NCI-H748 treated with DMSO at 0.1 percent for 48 hours (cell line): ENCODE measurements around the gene GAPVD1.

Experiments used
- DNase-seq: peaks from one replicate; lab custom pipeline; 2025; lab: John Stamatoyannopoulos, UW

The GAPVD1 gene

DNA sequence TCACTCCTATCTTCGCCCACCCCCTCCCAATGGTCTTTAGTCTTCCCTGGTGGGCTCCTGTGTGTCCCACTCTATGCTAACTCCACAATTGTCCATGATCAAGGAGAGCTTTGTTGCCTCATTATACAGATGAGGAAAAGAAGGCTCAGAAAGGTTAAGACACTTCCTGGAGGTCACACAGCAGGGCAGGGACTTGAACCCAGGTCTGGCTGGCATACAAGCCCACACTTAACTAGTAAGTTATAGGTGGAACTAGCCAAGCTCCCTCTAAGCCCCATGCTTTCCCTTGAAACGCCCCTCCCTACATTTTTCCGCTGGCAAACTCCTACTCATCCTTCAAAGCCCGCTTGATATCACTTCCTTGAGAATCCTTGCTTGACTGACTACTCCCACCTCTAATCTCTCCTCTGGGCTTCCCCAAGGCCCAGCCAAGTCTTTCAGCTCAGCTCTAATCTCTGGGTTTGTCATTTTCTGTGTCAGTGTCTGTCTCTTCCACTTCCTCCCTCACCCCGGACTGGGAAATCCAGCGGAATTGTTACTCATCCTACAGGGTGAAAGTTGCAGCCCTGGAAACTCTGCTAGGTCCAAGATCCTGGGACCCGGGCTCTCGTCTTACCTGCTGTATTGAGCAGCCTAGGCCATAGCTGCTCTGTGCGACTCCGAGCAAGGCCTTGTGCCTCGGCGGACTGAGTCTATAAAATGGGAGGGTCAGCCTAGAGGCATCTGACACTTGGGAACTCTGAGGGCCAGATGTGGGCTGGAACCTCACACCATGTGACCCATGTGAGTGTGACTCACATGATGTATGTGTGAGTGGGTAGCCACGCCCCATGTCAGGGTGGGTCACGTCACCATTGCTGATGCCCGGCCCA lies 144.5 kb downstream of the GAPVD1 start:
- no peak for DNase-seq

DNA sequence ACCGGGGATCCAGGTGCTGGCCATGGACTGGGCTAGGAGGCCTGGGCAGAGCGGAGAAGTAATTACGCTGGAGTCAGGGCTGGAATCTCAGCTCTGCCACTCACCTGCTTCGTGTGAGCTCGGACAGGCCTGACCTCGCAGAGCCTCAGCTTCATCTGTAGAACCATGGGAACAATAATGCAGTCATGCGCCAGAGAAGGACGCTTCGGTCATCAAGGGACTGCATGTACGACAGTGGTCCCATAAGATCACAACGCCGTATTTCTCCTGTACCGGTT lies 145.1 kb downstream of the GAPVD1 start:
- no peak for DNase-seq

DNA sequence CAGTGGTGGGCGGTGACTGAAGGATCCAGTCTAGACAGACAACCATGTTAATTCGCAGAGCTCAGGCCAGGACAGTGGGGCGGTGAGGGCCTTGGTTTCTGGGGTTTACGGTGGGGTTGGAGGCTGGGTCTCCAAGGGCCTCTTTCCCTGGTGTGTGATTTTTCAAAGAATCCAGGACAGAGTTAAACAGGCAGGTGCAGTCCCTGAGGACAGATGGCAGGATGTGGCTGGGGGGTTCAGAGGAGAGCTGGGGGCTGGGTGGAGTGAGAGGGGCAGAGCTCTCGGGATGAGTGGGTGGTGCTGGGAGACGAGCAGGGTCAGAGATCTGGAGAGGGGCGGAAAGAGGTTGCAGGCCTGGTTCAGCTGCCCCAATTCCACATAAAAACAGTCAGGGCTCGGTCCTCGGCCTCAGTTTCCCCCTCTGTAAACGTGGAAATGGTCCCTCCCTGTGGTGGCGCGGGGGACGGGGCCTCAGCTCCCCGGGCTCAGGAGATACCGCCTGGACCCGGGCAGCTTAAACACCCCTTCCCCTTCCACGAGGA lies 145.9 kb downstream of the GAPVD1 start:
- DNase-seq, result no peak

DNA sequence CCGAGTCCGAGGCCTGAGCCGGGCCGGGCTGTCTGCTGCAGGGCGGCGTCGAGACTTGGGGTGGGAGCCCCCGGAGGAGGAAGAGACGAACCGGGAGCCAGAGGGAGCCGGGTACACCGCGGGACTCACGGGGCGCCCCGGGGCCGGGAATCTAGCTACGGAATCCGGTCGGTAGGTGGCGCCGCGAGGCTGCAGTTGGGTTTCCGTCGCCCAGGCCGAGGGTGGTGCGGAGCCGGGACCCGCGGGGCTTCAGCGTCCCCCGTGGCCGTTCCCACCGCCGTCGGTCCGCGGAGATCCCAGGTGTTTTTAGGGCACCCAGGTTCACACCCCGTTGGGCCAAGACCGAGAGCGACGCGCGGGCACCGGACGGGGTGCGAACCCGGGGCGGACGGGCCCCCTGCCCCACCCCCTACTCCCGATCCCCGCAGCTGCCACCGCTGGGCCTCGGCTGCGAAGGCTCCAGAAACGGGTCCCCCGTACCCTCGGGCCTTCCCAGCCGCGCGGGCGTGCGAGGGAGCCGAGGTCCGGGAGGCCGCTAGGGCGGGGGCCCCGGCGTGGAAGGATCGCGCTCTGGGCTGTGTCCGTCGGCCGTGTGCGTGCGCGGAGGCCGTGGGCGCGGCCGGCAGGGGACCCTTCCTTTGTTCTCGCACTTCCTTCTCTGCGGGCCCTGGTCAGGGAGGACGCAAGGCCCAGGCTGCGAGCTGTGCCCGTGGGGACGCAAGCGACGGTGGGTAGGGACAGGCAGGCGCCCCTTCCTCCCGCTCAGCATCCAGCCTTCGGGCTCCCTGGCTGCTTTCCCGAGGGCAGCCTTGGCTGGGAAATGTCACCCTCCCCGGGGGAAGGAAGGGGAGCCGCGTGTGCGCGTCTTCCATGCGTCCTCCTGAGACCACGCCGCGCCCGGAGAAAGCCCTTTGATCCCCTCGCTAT lies 146.6 kb downstream of the GAPVD1 start:
- peak; percentile 24 for DNase-seq

DNA sequence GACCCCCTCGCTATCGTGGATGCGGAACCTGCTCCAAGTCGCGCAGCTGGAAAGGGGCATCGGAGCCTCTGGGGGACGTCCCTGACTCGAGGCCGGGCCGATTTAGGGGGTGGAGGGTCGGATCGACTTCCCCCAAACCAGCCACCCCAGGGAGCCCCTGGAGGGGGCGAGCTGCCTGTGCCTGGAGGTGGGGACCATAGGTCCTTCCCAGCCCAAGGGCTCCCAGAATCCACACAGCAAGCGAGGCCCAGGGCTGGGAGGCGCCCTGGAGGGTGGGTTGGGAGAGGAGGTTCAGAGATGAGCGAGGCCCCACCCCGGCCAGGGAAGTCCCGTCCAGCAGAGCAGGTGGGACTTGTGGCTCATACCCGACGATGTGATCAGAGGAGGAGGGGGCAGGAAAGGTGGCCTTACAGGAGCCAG lies 147.6 kb downstream of the GAPVD1 start:
- DNase-seq, result no peak

DNA sequence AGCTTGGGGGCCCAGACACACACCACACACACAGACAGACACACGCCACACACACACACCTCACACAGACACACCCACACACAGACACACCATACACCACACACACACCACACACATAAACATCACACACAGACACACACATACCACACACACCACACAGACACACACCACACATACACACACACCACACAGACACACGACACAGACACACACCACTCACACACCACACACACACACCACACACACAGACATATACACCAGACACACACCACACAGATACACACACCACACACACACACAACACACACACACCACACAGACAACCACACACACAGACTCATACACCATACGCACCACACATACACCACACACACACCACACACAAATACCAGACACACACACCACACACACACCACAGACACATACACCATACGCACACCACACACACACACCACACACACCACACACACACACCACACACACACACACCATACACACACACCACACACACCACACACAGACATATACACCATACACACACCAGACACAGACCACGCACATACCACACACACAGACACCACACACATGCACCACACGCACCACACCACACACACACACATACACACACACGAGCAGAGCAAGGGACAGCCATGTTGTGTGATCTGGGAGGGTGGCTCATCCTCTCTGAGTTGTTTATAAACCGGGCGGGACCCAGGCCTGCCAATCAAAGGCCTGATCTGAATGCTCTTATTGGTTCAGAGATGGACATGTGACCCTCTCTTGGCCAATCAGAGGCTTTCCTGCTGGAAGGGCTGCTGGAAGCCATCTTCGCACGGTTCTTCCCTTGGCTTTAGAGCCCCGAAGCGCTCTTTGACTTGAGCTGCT lies 148.3 kb downstream of the GAPVD1 start:
- DNase-seq, result no peak

DNA sequence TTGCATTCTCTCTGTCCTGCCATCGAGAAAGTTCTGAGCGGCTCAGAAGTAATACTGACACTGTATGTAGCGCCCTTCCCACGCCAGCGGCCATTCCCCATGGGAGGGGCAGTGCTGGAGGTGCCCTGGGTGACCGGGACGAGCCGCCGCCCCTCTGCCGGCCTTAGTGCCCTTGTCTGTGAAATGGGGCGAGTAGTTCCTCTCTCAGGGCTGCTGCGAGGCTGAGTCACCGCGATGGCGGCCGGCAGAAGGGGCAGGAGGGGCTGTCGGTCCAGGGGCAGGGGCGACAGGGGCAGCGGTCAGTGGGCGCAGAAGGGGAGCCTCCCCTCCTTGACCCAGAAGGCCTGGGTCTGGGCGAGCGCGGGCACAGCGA lies 148.9 kb downstream of the GAPVD1 start:
- DNase-seq, result no peak

DNA sequence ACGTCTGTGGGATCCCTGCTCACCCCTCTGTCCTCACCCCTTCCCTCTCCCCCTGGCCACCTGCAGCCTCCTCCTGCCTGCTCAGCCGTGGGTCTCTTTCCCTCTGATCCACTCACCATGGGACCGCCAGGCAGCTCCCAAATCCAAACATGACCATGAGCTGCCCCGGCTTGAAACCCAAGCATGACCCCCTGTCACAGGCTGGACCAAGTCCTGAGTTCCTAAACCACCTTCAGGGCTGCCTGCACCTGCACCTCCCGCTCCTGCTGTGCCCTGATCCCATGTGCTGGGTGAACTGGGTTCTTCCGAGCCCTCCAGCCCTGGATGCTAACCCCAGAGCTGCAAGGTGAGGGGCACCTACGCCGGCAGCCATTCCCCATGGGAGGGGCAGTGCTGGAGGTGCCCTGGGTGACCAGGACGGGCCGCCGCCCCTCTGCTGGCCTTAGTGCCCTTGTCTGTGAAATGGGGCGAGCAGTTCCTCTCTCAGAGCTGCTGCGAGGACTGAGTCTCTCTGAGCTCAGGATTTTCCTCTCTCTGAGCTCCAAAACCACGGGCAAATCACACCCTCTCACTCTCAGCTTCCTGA lies 149.6 kb downstream of the GAPVD1 start:
- no peak for DNase-seq

DNA sequence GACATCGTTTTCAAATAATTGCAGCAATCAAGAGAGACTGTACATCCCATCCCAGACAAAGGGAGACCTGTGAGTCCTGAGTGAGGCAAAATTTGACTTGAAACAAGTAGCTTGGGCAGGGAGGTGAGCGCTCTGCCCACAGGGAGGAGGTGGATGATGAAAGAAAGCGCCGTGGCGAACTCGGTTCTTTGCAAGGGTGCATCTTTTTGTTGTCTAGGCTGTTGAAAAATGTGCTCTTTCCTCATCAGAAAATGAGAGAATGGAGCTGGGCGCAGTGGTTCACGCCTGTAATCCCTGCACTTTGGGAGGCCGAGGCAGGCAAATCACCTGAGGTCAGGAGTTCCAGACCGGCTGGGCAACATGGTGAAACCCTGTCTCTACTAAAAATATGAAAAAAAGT lies 150.5 kb downstream of the GAPVD1 start:
- DNase-seq, result no peak

DNA sequence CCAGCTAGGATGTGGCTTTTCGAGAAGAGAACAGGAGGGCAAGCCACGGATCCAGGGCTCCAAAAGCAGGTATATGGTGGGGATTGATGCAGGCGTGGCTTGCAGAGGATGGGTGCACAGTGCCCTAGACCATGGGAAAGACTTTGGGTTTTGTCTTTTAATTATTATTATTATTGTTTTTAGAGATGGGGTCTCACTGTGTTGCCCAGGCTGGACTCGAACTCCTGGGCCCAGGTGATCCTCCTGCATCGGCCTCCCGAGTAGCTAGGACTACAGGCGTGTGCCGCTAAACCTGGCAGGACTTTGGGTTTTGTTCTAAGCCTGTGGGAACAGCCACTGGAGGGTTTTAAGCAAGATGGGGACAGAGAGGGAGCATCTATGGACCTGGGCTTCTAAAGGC lies 152.0 kb downstream of the GAPVD1 start:
- no peak for DNase-seq

DNA sequence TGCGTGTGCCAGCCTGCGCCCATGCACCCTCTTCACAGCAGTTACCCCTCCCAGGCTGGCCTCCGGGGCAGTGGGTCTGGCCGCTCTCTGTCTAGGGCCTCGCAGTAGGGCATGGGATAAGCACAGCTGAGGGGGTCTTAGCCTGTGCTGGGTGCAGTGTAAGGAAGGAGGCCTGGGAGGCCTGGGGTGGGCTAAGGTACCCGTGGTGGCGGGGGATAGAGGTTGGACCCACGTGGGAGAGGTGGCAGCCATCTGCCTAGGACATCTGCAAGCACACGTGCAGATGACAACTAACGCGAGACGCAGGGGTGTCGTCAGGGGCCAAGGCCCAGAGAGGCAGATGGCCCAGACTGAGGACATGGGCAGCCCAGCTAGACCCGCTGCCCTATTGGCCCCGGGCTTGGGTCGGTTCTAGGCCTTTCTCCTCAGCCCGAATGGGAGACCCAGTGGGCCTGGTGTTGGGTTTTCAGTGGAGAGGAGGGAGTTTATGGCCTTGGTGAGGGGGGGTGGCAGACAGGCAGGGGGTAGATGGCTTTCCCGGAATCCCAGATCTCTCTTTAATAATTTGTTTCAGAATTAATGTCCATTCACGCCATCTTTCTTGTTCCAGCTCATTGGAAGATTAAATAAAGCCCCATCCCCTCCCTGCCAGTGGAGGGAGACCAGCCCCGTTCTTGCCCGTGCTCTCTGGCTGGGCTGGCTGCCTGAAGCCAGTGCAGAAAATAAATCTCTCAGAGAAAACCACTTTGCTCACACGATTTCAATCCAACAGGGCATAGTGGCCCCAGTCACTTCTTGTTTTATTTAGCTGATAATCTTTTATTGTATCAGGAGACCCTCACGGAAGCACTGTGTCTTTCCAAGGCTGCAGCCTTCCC lies 154.2 kb downstream of the GAPVD1 start:
- DNase-seq, result no peak

DNA sequence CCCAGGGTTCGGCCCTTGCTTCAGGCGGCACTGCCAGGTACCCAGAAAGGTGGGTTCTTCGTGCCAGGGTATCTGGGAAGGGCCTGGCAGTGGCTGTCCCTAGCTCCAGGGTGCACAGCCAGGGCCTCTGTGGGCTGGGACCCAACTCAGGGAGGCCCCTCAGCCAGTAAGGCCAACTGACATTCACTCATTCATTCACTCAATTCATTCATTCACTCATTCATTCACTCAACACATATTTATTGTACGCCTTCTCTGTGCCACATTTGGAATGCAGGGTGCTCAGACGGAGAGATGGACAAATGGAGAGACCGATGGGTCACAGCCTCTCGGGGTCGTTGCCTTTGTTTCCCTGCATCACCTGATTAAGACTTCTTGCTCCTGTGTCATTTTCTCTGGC lies 154.9 kb downstream of the GAPVD1 start:
- no peak for DNase-seq
